AG04450 (cell line): ENCODE results near the gene PTPRT. TPM values are rescaled to one million over a fixed set of nuclear protein-coding genes. Genes with fewer than 3 reads are reported as not detected.

ENCODE experiments used
- CTCF ChIA-PET: fragments of 300-600, 350-600 bp; formaldehyde crosslinking; extraction: SDS; loops from one replicate; lab custom pipeline; 2022; ENCODE audit warnings: antibody characterized with exemption, inconsistent platforms; lab: Charles Lee
- POLR2A ChIA-PET: fragments of 350-600 bp; formaldehyde crosslinking; extraction: SDS; loops from one replicate; lab custom pipeline; 2021; ENCODE audit warnings: antibody characterized with exemption, inconsistent platforms; lab: Yijun Ruan, JAX
- DNase-seq: peaks from one replicate; pipeline ENCODE4 v3.0.0-alpha.2; 2011; ENCODE audit warnings: low read depth, low spot score
- H3K27ac ChIP-seq: one replicate; pipeline ENCODE4 v1.5.1; 2012; ENCODE audit warnings: low read depth, low read length, control low read depth
- H3K27me3 ChIP-seq: one replicate; pipeline ENCODE4 v1.6.0; 2012; ENCODE audit warnings: low read length; ENCODE audit not compliant: control insufficient read depth, insufficient read depth
- H3K4me3 ChIP-seq: 2 replicates; pipeline ENCODE4 v1.5.1; 2011; ENCODE audit warnings: mild to moderate bottlenecking, low read depth, low read length, control low read depth
- H3K9me3 ChIP-seq: 2 replicates; pipeline ENCODE4 v1.5.1; 2012; ENCODE audit warnings: low read length; ENCODE audit not compliant: control insufficient read depth, insufficient read depth
- polyA plus RNA-seq: library from polyadenylated mRNA; depleted of rRNA; stranded (reverse); fragments of >200 nt; gene quantifications from 2 replicates; pipeline ENCODE4 v1.2.3, GENCODE V29; 2011
- TF ChIP-seq, protein P1 (sequence below): IDR thresholded peaks from 2 replicates; pipeline ENCODE4 v1.5.1; 2011; ENCODE audit warnings: low read depth, low read length, control low read depth, inconsistent platforms

The PTPRT gene
- polyA plus RNA-seq, 1 experiment = not detected

DNA sequence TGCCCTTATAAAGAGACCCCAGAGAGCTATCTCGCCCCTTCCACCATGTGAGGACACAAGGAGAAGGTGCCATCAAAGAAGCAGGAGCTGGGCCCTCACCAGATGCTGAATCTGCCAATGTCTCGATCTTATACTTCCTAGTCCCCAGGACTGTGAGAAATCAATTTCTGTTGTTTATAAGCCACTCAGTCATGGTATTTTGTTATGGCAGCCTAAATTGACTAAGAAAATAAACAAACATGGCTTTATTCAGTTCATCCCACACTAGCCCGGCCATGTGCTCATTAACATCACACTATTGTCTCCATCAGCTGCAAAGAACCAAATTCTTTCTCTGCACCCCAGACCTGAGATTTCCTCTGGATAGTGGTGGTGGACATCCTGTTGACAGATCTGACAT lies 302.4 kb downstream of the PTPRT start:
- POLR2A ChIA-PET = no interaction called here
- Histone ChIP-seq H3K4me3 (no peak overlapping the region), H3K27me3 (no peaks in the 10 kb centered on the region), H3K27ac (no peak overlapping the region), H3K9me3 (peaks cover 16% of the 10 kb centered on the region)
- CTCF ChIA-PET = no interaction called here
- TF ChIP-seq, protein P1, sequence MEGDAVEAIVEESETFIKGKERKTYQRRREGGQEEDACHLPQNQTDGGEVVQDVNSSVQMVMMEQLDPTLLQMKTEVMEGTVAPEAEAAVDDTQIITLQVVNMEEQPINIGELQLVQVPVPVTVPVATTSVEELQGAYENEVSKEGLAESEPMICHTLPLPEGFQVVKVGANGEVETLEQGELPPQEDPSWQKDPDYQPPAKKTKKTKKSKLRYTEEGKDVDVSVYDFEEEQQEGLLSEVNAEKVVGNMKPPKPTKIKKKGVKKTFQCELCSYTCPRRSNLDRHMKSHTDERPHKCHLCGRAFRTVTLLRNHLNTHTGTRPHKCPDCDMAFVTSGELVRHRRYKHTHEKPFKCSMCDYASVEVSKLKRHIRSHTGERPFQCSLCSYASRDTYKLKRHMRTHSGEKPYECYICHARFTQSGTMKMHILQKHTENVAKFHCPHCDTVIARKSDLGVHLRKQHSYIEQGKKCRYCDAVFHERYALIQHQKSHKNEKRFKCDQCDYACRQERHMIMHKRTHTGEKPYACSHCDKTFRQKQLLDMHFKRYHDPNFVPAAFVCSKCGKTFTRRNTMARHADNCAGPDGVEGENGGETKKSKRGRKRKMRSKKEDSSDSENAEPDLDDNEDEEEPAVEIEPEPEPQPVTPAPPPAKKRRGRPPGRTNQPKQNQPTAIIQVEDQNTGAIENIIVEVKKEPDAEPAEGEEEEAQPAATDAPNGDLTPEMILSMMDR = no peak
- no peak for DNase-seq

DNA sequence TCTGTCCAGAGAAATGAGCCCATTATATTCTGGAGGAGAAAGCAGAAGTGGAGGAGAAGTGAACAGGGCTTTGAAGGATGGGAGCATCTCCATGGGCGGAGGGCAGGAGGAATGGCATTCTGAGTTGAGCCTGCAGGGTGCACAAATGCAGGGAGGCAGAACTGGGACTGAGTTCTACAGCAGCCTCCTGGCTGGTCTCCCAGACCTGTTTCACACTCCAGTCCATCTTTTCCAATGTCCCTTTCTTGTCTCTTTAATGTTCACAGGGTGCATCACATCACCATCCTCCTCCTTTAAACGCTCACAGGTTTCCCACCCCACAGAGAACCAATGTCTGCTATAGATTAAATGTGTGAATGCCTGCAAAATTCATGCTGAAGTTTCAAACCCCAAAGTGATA lies 302.9 kb downstream of the PTPRT start:
- Histone ChIP-seq H3K27ac (no peak overlapping the region), H3K4me3 (no peak overlapping the region), H3K9me3 (peaks cover 16% of the 10 kb centered on the region), H3K27me3 (no peaks in the 10 kb centered on the region)
- CTCF ChIA-PET = no interaction called here
- POLR2A ChIA-PET = no interaction called here
- no peak for DNase-seq
- TF ChIP-seq, protein P1 = no peak

DNA sequence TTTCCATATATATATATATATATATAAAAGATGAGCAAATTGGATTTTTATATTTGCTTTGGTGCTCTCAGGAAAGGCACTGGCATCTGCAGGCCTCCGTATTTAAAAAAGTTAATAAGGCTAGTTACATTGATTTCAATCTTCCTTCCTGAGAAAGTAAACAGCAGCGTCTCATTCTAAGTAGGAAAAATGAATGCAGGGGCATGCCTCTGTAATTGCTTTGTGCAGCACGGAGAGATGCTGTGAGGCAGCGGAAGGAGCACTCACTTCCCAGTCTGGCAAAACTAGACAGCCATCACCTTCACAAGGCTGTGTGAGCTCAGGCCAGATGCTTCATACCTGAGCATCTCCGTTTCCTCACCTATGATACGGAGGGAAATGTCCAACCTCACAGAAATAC lies 303.7 kb downstream of the PTPRT start:
- H3K4me3 ChIP-seq = no peak overlapping the region
- no peak for DNase-seq
- TF ChIP-seq, protein P1 = no peak
- POLR2A ChIA-PET = no interaction called here
- CTCF ChIA-PET = no interaction called here
- H3K27me3 ChIP-seq = no peaks in the 10 kb centered on the region
- H3K27ac ChIP-seq = no peak overlapping the region
- peaks cover 18% of the 10 kb centered on the region for H3K9me3 ChIP-seq

DNA sequence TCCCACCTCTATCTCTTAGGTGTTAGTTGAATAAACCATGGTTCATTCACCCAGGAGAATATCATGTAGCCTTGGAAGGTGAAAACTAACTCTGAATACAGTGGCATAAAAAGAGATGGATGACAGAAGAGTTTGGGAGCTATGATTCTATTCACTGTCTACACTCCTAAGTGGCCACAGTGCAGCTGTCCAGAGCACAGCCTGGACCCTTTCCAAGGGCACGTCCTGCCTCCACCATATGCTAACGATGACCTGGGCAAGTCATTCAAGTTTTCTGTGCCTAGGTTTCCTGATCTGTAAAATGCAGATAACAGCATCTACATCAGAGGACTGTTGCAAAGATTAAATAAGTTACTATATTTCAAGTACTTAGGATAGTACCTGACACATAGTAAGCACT lies 314.1 kb downstream of the PTPRT start:
- Histone ChIP-seq H3K4me3 (no peak overlapping the region), H3K27me3 (no peaks in the 10 kb centered on the region), H3K9me3 (peaks cover 38% of the 10 kb centered on the region), H3K27ac (no peak overlapping the region)
- DNase-seq = no peak
- TF ChIP-seq, protein P1 = no peak
- ChIA-PET CTCF (no interaction called here), POLR2A (no interaction called here)

DNA sequence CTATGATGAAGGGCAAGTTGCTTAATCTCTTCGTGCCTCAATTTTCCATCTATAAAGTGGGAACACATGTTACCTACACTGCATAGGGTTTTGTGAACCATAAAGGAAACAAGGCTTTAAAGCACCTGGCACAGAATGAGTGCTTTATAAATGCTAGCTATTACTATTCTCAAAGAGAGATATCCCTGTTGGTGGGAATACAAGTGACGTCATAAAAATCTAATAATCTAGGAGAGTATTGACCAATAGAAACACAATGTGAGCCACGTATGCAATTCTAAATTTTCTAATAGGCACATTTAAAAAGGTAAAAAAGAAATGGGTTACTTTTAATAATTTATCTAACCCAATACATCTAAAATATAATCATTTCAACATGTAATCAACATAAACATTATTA lies 316.4 kb downstream of the PTPRT start:
- H3K27ac ChIP-seq = no peak overlapping the region
- peaks cover 29% of the 10 kb centered on the region for H3K9me3 ChIP-seq
- POLR2A ChIA-PET = no interaction called here
- H3K27me3 ChIP-seq = no peaks in the 10 kb centered on the region
- TF ChIP-seq, protein P1 = no peak
- no peak overlapping the region for H3K4me3 ChIP-seq
- no peak for DNase-seq
- CTCF ChIA-PET = no interaction called here
